Stomach (tissue), 9 donors: Measurements from ENCODE around the gene TNS3. TPM values are rescaled to one million over a fixed set of nuclear protein-coding genes. Genes with fewer than 3 reads are reported as not detected.

Experiments used
- DNase-seq, 2 donors: peaks; one replicate each; pipeline versions ENCODE4 v3.0.0 to v3.0.0-alpha.2; 2013 to 2019
- H3K27ac ChIP-seq, 5 donors: fragments of 200-600 bp in 4 of 5; sonication (generic) in 4 of 5; one replicate each; pipeline ENCODE4 v1.5.1; 2013 to 2019; ENCODE audit warnings: mild to moderate bottlenecking in 1 of 5, moderate library complexity in 1 of 5
- H3K27me3 ChIP-seq, 3 donors: fragments of 200-600 bp; sonication (generic); one replicate each; pipeline ENCODE4 v1.5.1; 2017 to 2019; ENCODE audit warnings: mixed run types in 1 of 3
- H3K36me3 ChIP-seq, 4 donors: fragments of 200-600 bp; sonication (generic); 1 replicate in 3 of 4; 2 replicates in 1 of 4; pipeline ENCODE4 v1.5.1; 2016 to 2019
- H3K4me1 ChIP-seq, 4 donors: fragments of 200-600 bp; sonication (generic); one replicate each; pipeline ENCODE4 v1.5.1; 2016 to 2019
- H3K4me3 ChIP-seq, 4 donors: fragments of 200-600 bp; sonication (generic) in 3 of 4; one replicate each; pipeline ENCODE4 v1.5.1; 2016 to 2019; ENCODE audit warnings: mild to moderate bottlenecking in 1 of 4
- H3K9me3 ChIP-seq, 4 donors: fragments of 200-600 bp; sonication (generic); one replicate each; pipeline ENCODE4 v1.5.1; 2016 to 2019
- CTCF ChIP-seq, 7 experiments: fragments of 450-650 bp in 4 of 7; fragments of 200-600 bp in 3 of 7; sonication (generic) in 3 of 7; IDR thresholded peaks; one replicate each; pipeline ENCODE4 v1.5.1; 2016 to 2019; ENCODE audit warnings: antibody characterized with exemption in 7 of 7, control low read depth in 2 of 7, mild to moderate bottlenecking in 1 of 7
- EP300 ChIP-seq: sonication (generic); formaldehyde crosslinking; IDR thresholded peaks from one replicate; pipeline ENCODE4 v1.6.1; 2017; ENCODE audit warnings: antibody characterized with exemption
- POLR2A ChIP-seq, 4 donors: fragments of 450-650 bp; IDR thresholded peaks; one replicate each; pipeline ENCODE4 v1.6.1; 2016; ENCODE audit warnings: antibody characterized with exemption in 4 of 4, control low read depth in 2 of 4, mild to moderate bottlenecking in 1 of 4, moderate library complexity in 1 of 4
- POLR2AphosphoS5 ChIP-seq, 3 donors: sonication (generic); formaldehyde crosslinking; IDR thresholded peaks; one replicate each; pipeline ENCODE4 v1.6.1; 2016; ENCODE audit warnings: antibody characterized with exemption in 3 of 3
- WGBS, 5 donors: extraction: QIAGEN DNeasy Blood & Tissue Kit in 3 of 5; methylation state at CpG; one replicate each; pipeline versions ENCODE4 v1.1.5 to v1.1.7; 2013 to 2018; 5-methylcytosine and 5-hydroxymethylcytosine counted together
- intact Hi-C: fragments of 100-400 bp; cut with DNase I; formaldehyde crosslinking; loops from one replicate; pipeline ENCODE4 v1.15.1; 2023; ENCODE audit warnings: low total_unique reads
- polyA plus RNA-seq, 3 donors: library from polyadenylated mRNA; stranded (reverse); fragments of 200-250 nt; gene quantifications; one replicate each; pipeline ENCODE4 v1.2.3, GENCODE V29; 2013
- total RNA-seq, 5 donors: library from RNA; depleted of rRNA; stranded (reverse); fragments of >200 nt; gene quantifications; one replicate each; pipeline versions ENCODE4 v1.1.0 to v1.2.3, GENCODE V29; 2014 to 2016
- donor health status: healthy with polysubstance abuse.
- donor health status: Bipolar disorder and iron deficiency.
- donor health status: healthy.

Gene TNS3
- total and polyA plus RNA-seq, 8 donors: 10.0 to 105 (median 41.0) TPM

- Histone ChIP-seq H3K4me1 (peaks cover 4 to 59% (median 23%) of the 10 kb centered on the region in 4 donors), H3K27me3 (no peaks in the 10 kb centered on the region), H3K27ac (no peak overlapping the region), H3K4me3 (no peak overlapping the region), H3K36me3 (peaks cover 4 to 54% (median 33%) of the 10 kb centered on the region in 4 donors), H3K9me3 (no peaks in the 10 kb centered on the region)
- DNase-seq: no peak
- WGBS, 5 donors: 77 to 96% (median 89%) methylated on average over 2 of the region's 2 CpGs
- TF ChIP-seq CTCF (IDR thresholded peaks at IDR 0.05) (no peak), POLR2A (IDR thresholded peaks at IDR 0.05) (no peak), EP300 (no peak), POLR2AphosphoS5 (IDR thresholded peaks at IDR 0.05) (no peak)
- intact Hi-C loops: no loop called here
These were observed 248.0 kb downstream of the TNS3 start for GRCh38 chr7:47333959-47334358.

- Histone ChIP-seq H3K4me1 (peaks cover 9 to 63% (median 26%) of the 10 kb centered on the region in 4 donors), H3K36me3 (peaks cover 4 to 54% (median 33%) of the 10 kb centered on the region in 4 donors), H3K27me3 (no peaks in the 10 kb centered on the region), H3K27ac (no peak overlapping the region), H3K9me3 (no peaks in the 10 kb centered on the region), H3K4me3 (no peak overlapping the region)
- DNase-seq: no peak
- TF ChIP-seq CTCF (IDR thresholded peaks at IDR 0.05): no peak
- no peak for TF ChIP-seq POLR2AphosphoS5 (IDR thresholded peaks at IDR 0.05)
- TF ChIP-seq EP300: no peak
- TF ChIP-seq POLR2A (IDR thresholded peaks at IDR 0.05): no peak
- intact Hi-C loops: no loop called here
- 55 to 76% (median 61%) methylated on average over 2 of the region's 2 CpGs for WGBS, 5 donors
These were observed 248.4 kb downstream of the TNS3 start for GRCh38 chr7:47333554-47333887.

- no peaks in the 10 kb centered on the region for H3K27me3 ChIP-seq
- TF ChIP-seq POLR2AphosphoS5 (IDR thresholded peaks at IDR 0.05): no peak
- TF ChIP-seq CTCF (IDR thresholded peaks at IDR 0.05): no peak
- TF ChIP-seq EP300: no peak
- TF ChIP-seq POLR2A (IDR thresholded peaks at IDR 0.05): no peak
- no peaks in the 10 kb centered on the region for H3K9me3 ChIP-seq
- 67 to 77% (median 75%) methylated on average over 8 of the region's 8 CpGs for WGBS, 5 donors
- no peak overlapping the region for H3K27ac ChIP-seq
- no peak overlapping the region for H3K4me3 ChIP-seq
- H3K36me3 ChIP-seq: peaks cover 4 to 54% (median 33%) of the 10 kb centered on the region in 4 donors
- intact Hi-C loops: no loop called here
- no peak for DNase-seq
- H3K4me1 ChIP-seq: peaks cover 13 to 69% (median 32%) of the 10 kb centered on the region in 4 donors
These were observed 249.0 kb downstream of the TNS3 start for GRCh38 chr7:47332681-47333553.

- H3K4me1 ChIP-seq: peaks cover 20 to 76% (median 39%) of the 10 kb centered on the region in 4 donors
- 67 to 84% (median 76%) methylated on average over 7 to 8 of the region's 8 CpGs for WGBS, 5 donors
- TF ChIP-seq CTCF (IDR thresholded peaks at IDR 0.05) (no peak), POLR2A (IDR thresholded peaks at IDR 0.05) (no peak), POLR2AphosphoS5 (IDR thresholded peaks at IDR 0.05) (no peak), EP300 (no peak)
These were observed 249.7 kb downstream of the TNS3 start for GRCh38 chr7:47332213-47332612.

More at GRCh38 chr7:47332213-47332612, 249.7 kb downstream of the TNS3 start:
- Histone ChIP-seq H3K27me3 (no peaks in the 10 kb centered on the region), H3K9me3 (no peaks in the 10 kb centered on the region), H3K4me3 (no peak overlapping the region), H3K36me3 (peaks cover 4 to 50% (median 33%) of the 10 kb centered on the region in 4 donors), H3K27ac (no peak overlapping the region)
- intact Hi-C loops: no loop called here
- DNase-seq: no peak
